GM18861 (cell line): ENCODE data around the gene ROPN1L.

Source experiments
- ATAC-seq: cut with Tn5 transposase; IDR thresholded peaks from one replicate; pipeline ENCODE4 v1.9.1; 2021; ENCODE audit not compliant: unreplicated experiment

The ROPN1L gene

GRCh38 chr5:10456583-10457420 lies 15.1 kb downstream of the ROPN1L start:
- no peak for ATAC-seq

- no peak for ATAC-seq
These were observed 16.2 kb downstream of the ROPN1L start for GRCh38 chr5:10457682-10458574.

- ATAC-seq: no peak
These were observed 17.7 kb downstream of the ROPN1L start for GRCh38 chr5:10459080-10460055.

GRCh38 chr5:10460252-10460906 lies 18.7 kb downstream of the ROPN1L start:
- no peak for ATAC-seq

- no peak for ATAC-seq
These were observed 19.4 kb downstream of the ROPN1L start for GRCh38 chr5:10461041-10461440.

- no peak for ATAC-seq
These were observed 20.4 kb downstream of the ROPN1L start for GRCh38 chr5:10461904-10462555.

GRCh38 chr5:10463566-10463965 lies 21.9 kb downstream of the ROPN1L start:
- no peak for ATAC-seq

- no peak for ATAC-seq
These were observed 22.5 kb downstream of the ROPN1L start for GRCh38 chr5:10464173-10464572.

- ATAC-seq: no peak
These were observed 24.0 kb downstream of the ROPN1L start for GRCh38 chr5:10465726-10466125.

GRCh38 chr5:10466446-10467073 lies 24.9 kb downstream of the ROPN1L start:
- no peak for ATAC-seq

GRCh38 chr5:10467281-10468198 lies 25.9 kb downstream of the ROPN1L start:
- ATAC-seq: no peak

- no peak for ATAC-seq
These were observed 26.6 kb downstream of the ROPN1L start for GRCh38 chr5:10468256-10468655.

GRCh38 chr5:10469253-10470050 lies 27.8 kb downstream of the ROPN1L start:
- no peak for ATAC-seq

GRCh38 chr5:10470669-10471068 lies 29.0 kb downstream of the ROPN1L start:
- ATAC-seq: no peak

- ATAC-seq: no peak
These were observed 30.0 kb downstream of the ROPN1L start for GRCh38 chr5:10471677-10472076.

- ATAC-seq: no peak
These were observed 32.9 kb downstream of the ROPN1L start for GRCh38 chr5:10474521-10475075.
